Measurements from ENCODE around the gene KHDC1L. TPM values are rescaled to one million over a fixed set of nuclear protein-coding genes. Genes with fewer than 3 reads are reported as not detected.
"Not testable (repeated sequence)": the region's sequence is repeated elsewhere in the genome, so short reads cannot be mapped to it uniquely, and the experiment has no call there.

The KHDC1L gene
- total RNA-seq, 1 experiment from 2014 or later: not detected

- not testable (repeated sequence) for H3K9me3 Mint-ChIP-seq; H3K27ac Mint-ChIP-seq; H2BK5ac ChIP-seq (ENCODE audit: insufficient read length, low read length); H3K14ac ChIP-seq (ENCODE audit: insufficient read depth, low read length); H2AK5ac ChIP-seq (ENCODE audit: insufficient read length, low read length); H2BK15ac ChIP-seq (ENCODE audit: low read depth, low read length); H3K4me3 Mint-ChIP-seq; H3K27ac ChIP-seq (ENCODE audit: insufficient read length, low read depth, low read length); H3K23ac ChIP-seq (ENCODE audit: insufficient read length, low read depth, low read length); H4K91ac ChIP-seq (ENCODE audit: insufficient read length, low read depth, low read length); H3K4me1 ChIP-seq (ENCODE audit: insufficient read depth, low read length); H3K56ac ChIP-seq (ENCODE audit: insufficient read length, low read depth, low read length); H2BK12ac ChIP-seq (ENCODE audit: insufficient read length, low read depth, low read length); H3K23me2 ChIP-seq (ENCODE audit: insufficient read length, low read depth, low read length, poor library complexity, severe bottlenecking); H3K9ac ChIP-seq (ENCODE audit: extremely low read depth, insufficient read length, low read length); H4K5ac ChIP-seq (ENCODE audit: insufficient read length, low read depth, low read length); H3K27me3 Mint-ChIP-seq (ENCODE audit: low read depth); H4K20me1 ChIP-seq (ENCODE audit: control insufficient read depth, insufficient read depth, insufficient read length); DNase-seq; H2BK20ac ChIP-seq (ENCODE audit: low read depth, low read length, poor library complexity, severe bottlenecking); H3K79me2 ChIP-seq (ENCODE audit: insufficient read depth, low read length); H4K8ac ChIP-seq (replicated peaks; ENCODE audit: insufficient read length, low read depth, low read length); H3K18ac ChIP-seq (ENCODE audit: insufficient read length, low read depth, low read length); H2BK120ac ChIP-seq (ENCODE audit: low read depth, low read length, poor library complexity, severe bottlenecking); H3K9me3 ChIP-seq (ENCODE audit: control insufficient read depth, low read depth, low read length); H2AFZ ChIP-seq (ENCODE audit: low read length); H3K27me3 ChIP-seq (ENCODE audit: insufficient read depth, low read length); H3T11ph ChIP-seq (ENCODE audit: low read length); H3K4me2 ChIP-seq (ENCODE audit: insufficient read depth, insufficient read length, low read length); H3K4ac ChIP-seq (ENCODE audit: low read depth, low read length); H3K79me1 ChIP-seq (ENCODE audit: insufficient read depth, low read depth, low read length, poor library complexity, severe bottlenecking)
- Mint-ChIP-seq H3K4me1 (peaks cover 7 to 12% of the 10 kb centered on the region in 2 experiments), H3K36me3 (ENCODE audit: insufficient read depth in 1 of 3, low read depth in 3 of 3) (peaks cover 9 to 65% (median 58%) of the 10 kb centered on the region in 3 experiments; a peak in 6 of 7 replicates)
- WGBS (ENCODE audit: extremely low coverage, insufficient read length, low lambda C conversion rate): no CpG with 5 or more reads among the region's 27 CpGs
Observed at GRCh38 chr6:73268896-73269295, 43.6 kb upstream of the KHDC1L start.

Data from H9 (cell line).